Testis (tissue), 2 donors: ENCODE data around the gene C1QB.
A peak's percentile ranks its signal among the peaks of the same experiment; 100 is the strongest.

ENCODE experiments used
- CTCF ChIP-seq, 3 experiments: fragments of 450-650 bp in 2 of 3; fragments of 200-600 bp in 1 of 3; sonication (generic) in 1 of 3; IDR thresholded peaks; one replicate each; pipeline ENCODE4 v1.5.1; 2016 to 2019; ENCODE audit warnings: antibody characterized with exemption in 3 of 3, mild to moderate bottlenecking in 2 of 3, moderate library complexity in 1 of 3
- POLR2A ChIP-seq: fragments of 450-650 bp; IDR thresholded peaks from one replicate; pipeline ENCODE4 v1.6.1; 2017; ENCODE audit warnings: antibody characterized with exemption, mild to moderate bottlenecking, moderate library complexity

- peak; percentile 81 to 86 (median 84) for TF ChIP-seq CTCF (IDR thresholded peaks at IDR 0.05)
- TF ChIP-seq POLR2A: no peak
Measured at GRCh38 chr1:22641906-22642636, 11.0 kb upstream of the C1QB start.
